H9 (cell line): ENCODE data around the gene AHSG. TPM values are rescaled to one million over a fixed set of nuclear protein-coding genes. Genes with fewer than 3 reads are reported as not detected.

Source experiments
- DNase-seq: peaks from one replicate; pipeline ENCODE4 v3.0.0-alpha.2; 2017
- H2AFZ ChIP-seq: one replicate; pipeline ENCODE4 v1.6.1; 2013; ENCODE audit warnings: mild to moderate bottlenecking, low read length, control low read depth, moderate library complexity
- H2AK5ac ChIP-seq: 2 replicates; pipeline ENCODE4 v1.6.1; 2013; ENCODE audit warnings: low read length, control low read depth, mixed read lengths; ENCODE audit not compliant: insufficient read length
- H2BK120ac ChIP-seq: one replicate; pipeline ENCODE4 v1.6.1; 2013; ENCODE audit warnings: low read depth, mild to moderate bottlenecking, low read length, control low read depth, inconsistent platforms; ENCODE audit not compliant: poor library complexity, severe bottlenecking
- H2BK12ac ChIP-seq: 2 replicates; pipeline ENCODE4 v1.6.1; 2013; ENCODE audit warnings: low read length, control low read depth, mixed read lengths, low read depth; ENCODE audit not compliant: insufficient read length
- H2BK15ac ChIP-seq: 2 replicates; pipeline ENCODE4 v1.6.1; 2013; ENCODE audit warnings: low read depth, low read length, control low read depth
- H2BK20ac ChIP-seq: one replicate; pipeline ENCODE4 v1.6.1; 2013; ENCODE audit warnings: low read depth, mild to moderate bottlenecking, low read length, control low read depth, inconsistent platforms; ENCODE audit not compliant: poor library complexity, severe bottlenecking
- H2BK5ac ChIP-seq: 2 replicates; pipeline ENCODE4 v1.6.1; 2013; ENCODE audit warnings: low read length, control low read depth, mixed read lengths; ENCODE audit not compliant: insufficient read length
- H3K14ac ChIP-seq: 2 replicates; pipeline ENCODE4 v1.6.1; 2013; ENCODE audit warnings: low read length, control low read depth; ENCODE audit not compliant: insufficient read depth
- H3K18ac ChIP-seq: 2 replicates; pipeline ENCODE4 v1.6.1; 2013; ENCODE audit warnings: low read depth, mild to moderate bottlenecking, mixed read lengths, low read length, control low read depth; ENCODE audit not compliant: insufficient read length
- H3K23ac ChIP-seq: 2 replicates; pipeline ENCODE4 v1.6.1; 2013; ENCODE audit warnings: low read length, control low read depth, mixed read lengths, low read depth; ENCODE audit not compliant: insufficient read length
- H3K23me2 ChIP-seq: 2 replicates; pipeline ENCODE4 v1.6.1; 2013; ENCODE audit warnings: low read depth, mild to moderate bottlenecking, mixed read lengths, low read length, control low read depth; ENCODE audit not compliant: insufficient read length, poor library complexity, severe bottlenecking
- H3K27ac ChIP-seq: 2 replicates; pipeline ENCODE4 v1.5.1; 2013; ENCODE audit warnings: low read length, control low read depth, mixed read lengths, low read depth; ENCODE audit not compliant: insufficient read length
- H3K27me3 ChIP-seq: 2 replicates; pipeline ENCODE4 v1.6.1; 2013; ENCODE audit warnings: low read length, control low read depth, inconsistent platforms; ENCODE audit not compliant: insufficient read depth
- H3K4ac ChIP-seq: 2 replicates; pipeline ENCODE4 v1.6.1; 2013; ENCODE audit warnings: low read depth, mild to moderate bottlenecking, control low read depth, inconsistent platforms, low read length, moderate library complexity
- H3K4me1 ChIP-seq: 2 replicates; pipeline ENCODE4 v1.6.1; 2013; ENCODE audit warnings: low read length, control low read depth, inconsistent platforms; ENCODE audit not compliant: insufficient read depth
- H3K4me2 ChIP-seq: 2 replicates; pipeline ENCODE4 v1.6.1; 2013; ENCODE audit warnings: low read length, control low read depth, mixed read lengths; ENCODE audit not compliant: insufficient read length, insufficient read depth
- H3K56ac ChIP-seq: 2 replicates; pipeline ENCODE4 v1.6.1; 2013; ENCODE audit warnings: low read depth, mild to moderate bottlenecking, mixed read lengths, low read length, control low read depth; ENCODE audit not compliant: insufficient read length
- H3K79me1 ChIP-seq: 2 replicates; pipeline ENCODE4 v1.6.1; 2013; ENCODE audit warnings: low read depth, mild to moderate bottlenecking, moderate library complexity, low read length, control low read depth, inconsistent platforms; ENCODE audit not compliant: insufficient read depth, poor library complexity, severe bottlenecking
- H3K79me2 ChIP-seq: 2 replicates; pipeline ENCODE4 v1.6.1; 2013; ENCODE audit warnings: low read length, control low read depth, inconsistent platforms; ENCODE audit not compliant: insufficient read depth
- H3K9ac ChIP-seq: 2 replicates; pipeline ENCODE4 v1.6.1; 2013; ENCODE audit warnings: low read length, control low read depth, mixed read lengths; ENCODE audit not compliant: insufficient read length; ENCODE audit errors: extremely low read depth
- H3K9me3 ChIP-seq: one replicate; pipeline ENCODE4 v1.6.1; 2013; ENCODE audit warnings: low read depth, low read length, inconsistent platforms; ENCODE audit not compliant: control insufficient read depth
- H3T11ph ChIP-seq: one replicate; pipeline ENCODE4 v1.6.1; 2013; ENCODE audit warnings: mild to moderate bottlenecking, low read length, control low read depth, inconsistent platforms
- H4K20me1 ChIP-seq: one replicate; pipeline ENCODE4 v1.6.1; 2013; ENCODE audit not compliant: control insufficient read depth, insufficient read length, insufficient read depth
- H4K5ac ChIP-seq: 2 replicates; pipeline ENCODE4 v1.6.1; 2013; ENCODE audit warnings: low read depth, mild to moderate bottlenecking, mixed read lengths, low read length, control low read depth; ENCODE audit not compliant: insufficient read length
- H4K8ac ChIP-seq: replicated peaks from 2 replicates; pipeline ENCODE4 v1.6.1; 2013; ENCODE audit warnings: low read length, control low read depth, mixed read lengths, low read depth; ENCODE audit not compliant: insufficient read length
- H4K91ac ChIP-seq: 2 replicates; pipeline ENCODE4 v1.6.1; 2013; ENCODE audit warnings: low read depth, mild to moderate bottlenecking, moderate library complexity, mixed read lengths, low read length, control low read depth; ENCODE audit not compliant: insufficient read length
- H3K27ac Mint-ChIP-seq, 3 experiments: 2 replicates in 2 of 3; 3 replicates in 1 of 3; pipeline ENCODE4 v1.8.0; 2020 to 2021; ENCODE audit warnings: mixed read lengths in 3 of 3, mild to moderate bottlenecking in 1 of 3, moderate library complexity in 1 of 3
- H3K27me3 Mint-ChIP-seq: 2 replicates; pipeline ENCODE4 v1.8.0; 2021; ENCODE audit warnings: low read depth, mild to moderate bottlenecking, moderate library complexity, mixed read lengths
- H3K36me3 Mint-ChIP-seq, 3 experiments: 2 replicates in 2 of 3; 3 replicates in 1 of 3; pipeline ENCODE4 v1.8.0; 2020 to 2021; ENCODE audit warnings: low read depth in 3 of 3, mixed read lengths in 3 of 3; ENCODE audit not compliant: insufficient read depth in 1 of 3
- H3K4me1 Mint-ChIP-seq, 2 experiments: 2 replicates each; pipeline ENCODE4 v1.8.0; 2020; ENCODE audit warnings: mixed read lengths in 2 of 2
- H3K4me3 Mint-ChIP-seq, 2 experiments: 2 replicates in 1 of 2; 3 replicates in 1 of 2; pipeline ENCODE4 v1.8.0; 2020 to 2021; ENCODE audit warnings: mild to moderate bottlenecking in 2 of 2, mixed read lengths in 2 of 2, moderate library complexity in 1 of 2
- H3K9me3 Mint-ChIP-seq, 2 experiments: 2 replicates in 1 of 2; 3 replicates in 1 of 2; pipeline ENCODE4 v1.8.0; 2020; ENCODE audit warnings: mild to moderate bottlenecking in 2 of 2, mixed read lengths in 2 of 2, moderate library complexity in 1 of 2
- CTCF ChIP-seq: fragments of 200-600 bp; sonication (generic); conservative IDR thresholded peaks from 3 replicates; pipeline ENCODE4 v1.8.0; 2021; ENCODE audit warnings: antibody characterized with exemption, mild to moderate bottlenecking
- WGBS: extraction: QIAGEN DNeasy Blood & Tissue Kit; methylation state at CpG from one replicate; pipeline ENCODE4 v1.1.7; 2013; ENCODE audit warnings: missing lambda C conversion rate, low lambda C conversion rate, mixed read lengths; ENCODE audit not compliant: insufficient read length; ENCODE audit errors: extremely low coverage; 5-methylcytosine and 5-hydroxymethylcytosine counted together
- total RNA-seq: library from RNA; stranded (reverse); gene quantifications from 2 replicates; pipeline ENCODE4 v1.2.1, GENCODE V29; 2021

The AHSG gene
- total RNA-seq, 1 experiment from 2014 or later: not detected

- H3K9me3 Mint-ChIP-seq: no peaks in the 10 kb centered on the region
- H3K14ac ChIP-seq: peak overlapping the region; percentile 83
- no peak overlapping the region for H3K4ac ChIP-seq
- no peak overlapping the region for H3K4me2 ChIP-seq
- H4K8ac ChIP-seq: peak overlapping the region; percentile 87
- H3K23me2 ChIP-seq: no peaks in the 10 kb centered on the region
- no peaks in the 10 kb centered on the region for H3K79me1 ChIP-seq
- H3T11ph ChIP-seq: no peak overlapping the region
- H4K91ac ChIP-seq: peak overlapping the region; percentile 43
- no peak overlapping the region for H3K23ac ChIP-seq
- H3K18ac ChIP-seq: peak overlapping the region; percentile 70
- H3K27ac ChIP-seq: no peak overlapping the region
- no peaks in the 10 kb centered on the region for H3K27me3 ChIP-seq
- H2BK5ac ChIP-seq: no peak overlapping the region
- H3K27me3 Mint-ChIP-seq: peaks cover 32% of the 10 kb centered on the region
- no peaks in the 10 kb centered on the region for H3K36me3 Mint-ChIP-seq
- no peaks in the 10 kb centered on the region for H3K79me2 ChIP-seq
- no peaks in the 10 kb centered on the region for H3K9me3 ChIP-seq
- H3K56ac ChIP-seq: no peak overlapping the region
- peak; percentile 98 for TF ChIP-seq CTCF
- H3K9ac ChIP-seq: no peak overlapping the region
- WGBS: no CpG with 5 or more reads among the region's 16 CpGs
- DNase-seq: peak; percentile 85
- H2BK15ac ChIP-seq: no peak overlapping the region
- no peak overlapping the region for H2AFZ ChIP-seq
- H3K4me3 Mint-ChIP-seq: no peak overlapping the region
- H3K4me1 Mint-ChIP-seq: peaks cover 14% of the 10 kb centered on the region in 2 experiments
- no peak overlapping the region for H2BK120ac ChIP-seq
- H2BK12ac ChIP-seq: no peak overlapping the region
- no peaks in the 10 kb centered on the region for H4K20me1 ChIP-seq
- no peak overlapping the region for H2AK5ac ChIP-seq
- H4K5ac ChIP-seq: peak overlapping the region; percentile 67
- H3K4me1 ChIP-seq: no peaks in the 10 kb centered on the region; the same call in 1 of the 2 replicates
- H2BK20ac ChIP-seq: no peak overlapping the region
- peak overlapping the region in 1 of 3 experiments; percentile 5; a peak in 1 of 7 replicates for H3K27ac Mint-ChIP-seq
Measured at GRCh38 chr3:186614597-186615483, 2.0 kb downstream of the AHSG start.
